NCI-H82 (cell line): ENCODE measurements around the gene TM2D3.

Experiments
- DNase-seq: peaks from one replicate; lab custom pipeline; 2025; lab: John Stamatoyannopoulos, UW

The TM2D3 gene

DNA sequence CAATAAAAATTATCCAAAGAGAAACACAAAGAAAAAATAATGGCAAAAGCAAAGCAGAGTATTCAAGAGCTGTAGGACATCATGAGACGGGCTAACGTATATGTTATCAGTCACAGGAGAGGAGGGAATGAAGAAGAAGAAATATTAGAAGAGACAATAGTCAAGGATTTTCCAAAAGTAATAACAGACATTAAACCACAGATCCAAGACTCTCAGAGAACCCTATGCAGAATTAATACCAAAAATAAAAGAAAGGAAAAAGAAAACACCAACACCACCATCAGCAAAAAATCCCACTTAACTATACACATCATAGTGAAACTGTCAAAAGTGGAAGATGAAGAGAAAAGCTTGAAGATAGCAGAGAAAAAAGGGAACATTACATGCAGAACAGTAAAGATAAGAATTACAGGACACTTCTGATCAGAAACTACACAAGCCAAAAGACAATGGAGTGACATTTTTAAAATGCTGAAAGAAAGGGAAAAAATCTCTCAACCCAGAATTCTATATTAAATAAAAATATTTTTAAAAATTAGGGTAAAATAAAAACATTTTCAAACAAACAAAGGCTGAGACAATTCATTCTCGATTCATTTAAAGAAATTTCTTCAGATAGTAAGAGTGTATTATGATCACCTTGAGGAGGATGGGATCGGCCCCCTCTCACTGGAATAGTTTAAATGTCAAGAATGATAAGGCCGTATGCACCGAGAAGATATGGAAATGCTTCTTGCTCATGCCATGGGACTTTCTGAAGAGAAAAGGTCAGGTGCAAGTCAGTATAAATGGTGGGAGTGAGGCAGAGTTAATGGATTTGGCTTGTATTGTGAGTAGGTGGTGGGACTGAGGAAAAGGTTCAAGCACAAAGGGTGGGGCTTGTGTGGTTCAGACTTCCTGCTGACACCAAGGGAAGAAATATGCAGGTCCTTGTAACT is 28.5 kb downstream of the TM2D3 start:
- DNase-seq = no peak

- no peak for DNase-seq
These were observed 30.2 kb downstream of the TM2D3 start for GRCh38 chr15:101621961-101622360.

- DNase-seq = no peak
These were observed 31.5 kb downstream of the TM2D3 start for GRCh38 chr15:101620671-101621070.

DNA sequence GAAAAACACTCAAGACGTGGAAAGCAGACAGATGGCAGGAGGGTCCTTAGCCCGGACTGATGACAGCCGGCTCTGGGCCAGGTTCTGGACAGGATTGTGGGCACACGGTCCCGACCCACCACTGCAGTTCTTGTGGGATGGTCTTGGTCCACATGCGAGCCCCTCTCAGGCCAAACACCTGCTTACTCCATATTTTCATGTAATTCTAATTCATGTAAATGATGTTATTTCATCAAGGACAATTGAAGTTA is 32.6 kb downstream of the TM2D3 start:
- no peak for DNase-seq

DNA sequence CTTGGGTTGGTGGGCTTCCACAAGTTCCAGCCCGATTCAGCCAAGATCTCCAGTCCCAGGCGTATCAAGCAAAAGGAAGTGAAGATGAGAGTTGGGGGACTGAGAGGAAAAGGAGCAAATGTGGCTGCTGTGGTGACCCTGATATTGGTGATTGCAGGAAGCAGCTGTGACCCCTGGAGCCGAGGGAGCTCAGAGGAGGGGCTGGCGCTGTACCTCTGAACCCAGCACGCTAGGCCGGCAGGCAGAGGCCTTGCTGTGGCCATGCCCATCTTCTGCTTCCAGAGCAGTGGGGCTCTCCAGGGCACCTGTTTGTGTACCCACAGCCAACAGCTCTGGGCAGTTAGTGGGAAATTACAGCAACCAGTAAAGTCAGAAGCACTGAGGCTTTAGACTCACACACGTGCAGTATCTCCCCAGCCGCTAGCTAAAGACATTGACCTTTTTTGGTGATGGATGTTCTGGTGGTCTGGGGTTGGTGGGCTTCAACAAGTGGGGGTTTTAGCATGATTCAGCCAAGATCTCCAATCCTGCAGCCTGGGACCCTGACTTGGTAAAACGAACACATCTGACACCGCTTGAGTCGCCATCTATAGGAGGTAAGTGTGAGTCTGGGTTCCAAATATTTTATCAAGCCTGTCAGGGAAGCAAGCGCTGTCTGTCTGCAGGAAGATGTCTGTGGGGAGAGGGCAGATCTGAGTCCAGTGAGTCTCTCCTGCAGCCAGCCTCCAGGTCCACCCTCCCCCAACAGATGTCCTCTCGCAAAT is 33.1 kb downstream of the TM2D3 start:
- no peak for DNase-seq

DNA sequence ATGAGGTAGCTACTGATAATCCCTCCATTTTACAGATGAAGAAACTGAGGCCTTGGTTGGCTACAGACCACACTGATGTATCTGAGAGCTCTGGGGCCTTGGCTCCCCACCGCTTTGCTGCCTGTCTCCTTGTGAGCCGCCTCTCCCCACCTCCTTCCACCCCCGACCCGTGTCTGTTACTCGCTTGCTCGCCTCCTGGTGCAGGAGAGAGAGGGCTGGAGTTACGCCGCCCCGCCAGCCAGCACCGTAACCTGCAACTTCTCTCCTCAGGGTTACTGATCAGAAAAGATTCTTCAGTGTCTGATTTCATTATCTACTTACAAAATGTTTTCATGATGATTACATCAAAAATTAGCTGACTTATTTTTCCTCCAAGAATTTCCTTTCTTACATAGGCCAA is 34.1 kb downstream of the TM2D3 start:
- no peak for DNase-seq

DNA sequence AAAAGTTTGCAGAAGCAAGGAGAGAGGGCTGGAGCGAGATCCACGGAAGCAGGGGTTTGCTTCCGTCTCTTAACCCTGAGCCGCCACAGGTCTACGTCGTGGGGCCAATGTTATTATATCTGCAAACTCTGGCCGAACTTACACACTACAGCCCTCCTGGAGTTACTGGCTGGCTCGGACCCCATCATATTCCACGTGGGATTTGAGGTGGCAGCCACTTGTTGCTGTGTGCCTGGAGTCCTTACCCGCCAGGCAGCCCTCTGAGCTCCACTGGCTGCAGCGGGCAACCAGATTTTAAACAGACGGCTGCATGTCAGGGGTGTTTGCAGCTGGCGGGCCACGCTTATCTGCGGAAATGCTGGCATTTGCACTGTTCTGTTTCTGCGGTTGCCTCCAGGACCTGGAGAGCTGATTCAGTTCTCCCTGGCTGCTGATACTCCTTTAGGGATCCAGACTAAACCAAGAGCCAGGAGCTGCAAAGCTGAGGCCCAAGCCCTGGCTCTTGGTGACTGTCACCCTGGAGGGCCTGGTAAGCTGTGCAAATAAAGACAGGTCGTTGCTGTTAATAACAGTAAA is 34.7 kb downstream of the TM2D3 start:
- no peak for DNase-seq

DNA sequence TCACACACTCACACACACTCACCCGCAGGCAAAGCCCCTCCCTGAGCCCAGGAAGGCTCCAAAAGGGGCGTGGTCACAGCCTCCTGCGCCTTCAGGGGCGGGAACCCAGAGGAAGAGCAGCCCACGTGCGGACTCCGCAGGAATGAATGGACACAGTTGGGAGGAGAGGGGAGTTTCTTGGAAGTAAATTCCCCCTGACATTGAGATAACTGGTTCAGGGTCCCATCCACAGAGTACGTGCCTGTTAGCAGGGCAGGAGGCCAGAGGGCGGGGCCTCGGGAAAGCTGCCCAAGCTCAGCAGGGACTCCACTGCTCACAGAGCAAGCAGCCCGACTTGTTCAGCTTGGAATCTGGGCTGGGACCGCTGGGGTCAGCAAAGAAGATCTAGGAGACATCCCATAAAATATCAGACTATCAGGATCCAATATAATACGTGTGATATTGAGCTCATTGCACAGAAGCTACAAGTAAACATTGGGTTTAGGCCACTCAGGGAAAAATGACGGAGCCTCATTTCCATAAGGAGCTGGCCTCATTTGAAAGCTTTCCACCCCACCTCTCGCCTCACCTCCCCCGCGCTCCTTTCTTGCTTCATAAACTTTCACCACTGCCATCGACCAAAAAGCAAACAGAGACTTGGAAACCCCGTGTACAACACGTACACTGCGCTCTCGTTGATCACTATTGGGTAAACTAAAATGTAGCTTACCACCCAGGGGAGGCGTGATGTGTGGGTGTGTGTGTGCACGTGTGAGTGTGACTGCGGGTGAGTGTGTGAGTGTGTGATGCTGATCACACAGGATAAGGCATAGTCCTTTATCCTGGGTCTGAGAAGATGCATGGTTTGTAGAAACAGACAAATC is 36.0 kb downstream of the TM2D3 start:
- DNase-seq = peak; percentile 32

- no peak for DNase-seq
These were observed 36.7 kb downstream of the TM2D3 start for GRCh38 chr15:101615414-101615985.

GRCh38 chr15:101614761-101615160 is 37.4 kb downstream of the TM2D3 start:
- no peak for DNase-seq

DNA sequence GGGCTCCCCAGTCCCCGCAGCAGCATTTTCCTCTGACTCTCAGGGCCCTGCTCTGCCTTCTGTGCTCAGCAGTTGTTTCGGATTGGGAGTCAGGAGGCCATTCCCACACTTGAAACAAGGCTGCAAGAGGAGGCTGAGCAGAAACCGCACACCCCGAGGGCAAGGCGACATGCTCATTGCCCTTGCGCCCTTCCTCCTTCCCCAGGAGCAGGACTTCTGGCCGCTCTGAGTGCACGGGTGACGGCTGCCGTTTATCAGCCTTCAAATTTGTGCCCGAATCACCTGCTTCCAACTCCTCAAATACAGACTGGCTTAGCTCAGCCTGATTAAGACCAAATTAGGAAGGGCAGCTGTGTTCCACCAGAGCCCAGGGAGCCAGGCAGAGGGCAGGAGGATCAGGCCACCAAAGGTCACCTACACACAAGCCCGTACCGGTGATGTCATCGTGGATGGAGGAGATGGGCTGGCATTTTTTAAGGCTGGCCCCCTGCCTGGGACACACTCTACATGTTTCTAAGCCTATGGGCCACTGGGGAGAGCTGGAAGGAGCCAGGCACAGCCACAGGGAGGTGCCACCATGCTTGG is 38.1 kb downstream of the TM2D3 start:
- peak; percentile 13 for DNase-seq

DNA sequence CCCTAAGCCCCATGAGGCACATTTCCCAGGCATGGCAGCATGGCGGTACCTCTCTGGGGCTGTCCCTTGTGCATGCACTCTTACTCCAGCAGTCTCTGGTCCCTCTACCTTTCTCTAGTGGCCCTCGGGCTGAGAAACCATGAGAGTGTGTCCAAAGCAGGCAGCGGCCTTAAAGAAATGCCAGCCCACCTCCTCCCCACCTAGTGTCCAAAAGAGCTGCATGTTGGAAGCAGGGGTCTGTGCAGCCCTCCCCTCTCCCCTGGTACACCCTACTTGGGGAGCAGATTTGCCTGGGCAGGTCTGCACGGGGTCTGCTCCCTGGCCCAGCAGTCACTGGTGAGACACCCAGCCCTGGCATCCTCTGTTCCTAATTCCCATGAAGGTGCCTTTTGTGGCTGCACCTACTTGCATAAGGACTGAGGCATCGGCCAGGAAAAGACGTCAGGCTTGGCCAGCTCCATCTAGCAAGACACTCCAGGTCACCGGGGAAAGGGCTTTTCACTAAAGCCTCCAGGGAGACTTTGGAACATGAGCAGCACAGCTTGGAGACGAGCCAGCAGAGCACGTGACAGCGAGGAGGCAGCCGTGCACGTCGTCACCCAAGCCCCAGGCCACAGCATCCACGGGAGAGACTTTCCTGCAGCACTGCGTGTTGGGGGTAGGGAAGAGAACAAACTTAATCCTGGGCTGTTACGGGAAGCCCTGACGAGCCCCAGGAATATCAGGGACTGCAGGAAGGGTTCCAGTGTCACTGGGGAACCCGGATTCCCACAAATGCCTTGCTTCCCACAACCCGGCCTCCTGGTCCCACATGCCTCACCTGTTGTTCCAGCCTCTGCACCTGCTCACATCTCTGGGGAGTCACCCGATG is 38.8 kb downstream of the TM2D3 start:
- DNase-seq = peak; percentile 86

DNA sequence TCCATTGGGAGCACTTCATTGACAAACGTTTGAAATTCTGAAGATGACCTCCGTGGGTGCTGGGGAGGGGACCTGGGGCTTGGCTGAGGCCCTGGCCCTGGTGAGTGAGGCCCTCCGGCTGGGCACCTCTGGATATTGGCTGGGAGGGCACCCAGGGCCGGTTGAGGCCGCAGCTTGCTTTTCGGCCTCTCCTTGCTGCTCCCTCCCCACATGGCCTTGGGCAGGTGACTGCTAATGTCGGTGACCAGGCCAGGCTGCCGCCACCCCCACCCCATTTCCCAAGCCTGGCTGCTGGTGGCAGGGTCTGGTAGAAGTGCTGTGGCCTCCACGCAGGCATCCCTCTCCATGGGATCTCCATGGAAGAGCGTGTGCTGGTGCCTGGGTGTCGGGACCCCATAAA is 39.5 kb downstream of the TM2D3 start:
- DNase-seq = no peak

DNA sequence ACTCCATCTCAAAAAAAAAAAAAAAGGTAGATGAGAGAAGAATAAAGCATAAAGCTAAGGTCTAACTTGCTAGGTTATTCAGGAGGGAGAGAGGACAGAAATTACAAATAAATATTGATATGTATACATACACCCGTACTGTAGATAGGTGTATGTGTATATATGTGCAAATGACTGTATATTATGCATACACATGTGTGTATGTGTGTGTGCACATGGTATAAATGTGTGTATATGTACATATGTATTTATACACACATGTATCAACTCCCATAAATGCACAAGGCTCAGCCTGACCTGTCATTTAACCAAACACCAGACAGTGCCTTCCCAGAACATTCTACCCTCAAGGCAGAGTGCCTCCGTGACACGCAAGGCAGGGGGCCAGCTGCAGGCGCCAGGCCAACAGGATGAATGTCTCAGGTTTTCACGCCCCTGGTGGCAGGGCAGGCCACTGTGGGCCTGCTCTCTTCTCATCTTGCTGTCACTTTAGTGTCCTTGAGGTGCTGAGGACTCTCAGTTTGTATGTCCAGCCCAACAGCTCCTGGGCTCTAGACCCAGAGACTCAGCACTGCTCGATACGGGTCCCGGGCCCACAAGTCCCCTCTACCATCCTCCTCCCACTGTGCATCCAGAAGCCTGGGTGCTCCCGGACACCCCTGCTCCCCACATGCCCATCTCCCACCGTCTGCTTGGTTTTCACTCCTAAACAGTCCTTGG is 40.4 kb downstream of the TM2D3 start:
- DNase-seq = no peak

DNA sequence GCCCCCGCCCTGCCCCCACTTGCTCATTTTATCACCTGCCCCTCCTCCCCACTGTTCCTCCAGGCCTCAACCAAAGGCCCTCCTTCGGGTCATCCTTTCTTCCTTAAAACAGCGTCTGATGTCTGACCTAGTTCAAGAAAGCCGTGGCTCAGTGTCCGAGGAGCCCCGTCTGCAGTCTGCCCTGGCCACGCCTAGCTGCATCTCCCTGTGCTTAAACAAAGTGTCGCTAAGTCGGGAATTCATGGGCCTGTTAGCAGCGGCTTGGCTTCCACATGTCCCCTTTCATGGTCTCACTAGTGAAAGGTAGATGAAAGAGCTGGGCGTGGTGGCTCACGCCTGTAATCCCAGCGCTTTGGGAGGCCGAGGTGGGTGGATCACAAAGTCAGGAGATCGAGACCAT is 41.2 kb downstream of the TM2D3 start:
- DNase-seq = no peak

GRCh38 chr15:101610611-101611000 is 41.6 kb downstream of the TM2D3 start:
- no peak for DNase-seq

DNA sequence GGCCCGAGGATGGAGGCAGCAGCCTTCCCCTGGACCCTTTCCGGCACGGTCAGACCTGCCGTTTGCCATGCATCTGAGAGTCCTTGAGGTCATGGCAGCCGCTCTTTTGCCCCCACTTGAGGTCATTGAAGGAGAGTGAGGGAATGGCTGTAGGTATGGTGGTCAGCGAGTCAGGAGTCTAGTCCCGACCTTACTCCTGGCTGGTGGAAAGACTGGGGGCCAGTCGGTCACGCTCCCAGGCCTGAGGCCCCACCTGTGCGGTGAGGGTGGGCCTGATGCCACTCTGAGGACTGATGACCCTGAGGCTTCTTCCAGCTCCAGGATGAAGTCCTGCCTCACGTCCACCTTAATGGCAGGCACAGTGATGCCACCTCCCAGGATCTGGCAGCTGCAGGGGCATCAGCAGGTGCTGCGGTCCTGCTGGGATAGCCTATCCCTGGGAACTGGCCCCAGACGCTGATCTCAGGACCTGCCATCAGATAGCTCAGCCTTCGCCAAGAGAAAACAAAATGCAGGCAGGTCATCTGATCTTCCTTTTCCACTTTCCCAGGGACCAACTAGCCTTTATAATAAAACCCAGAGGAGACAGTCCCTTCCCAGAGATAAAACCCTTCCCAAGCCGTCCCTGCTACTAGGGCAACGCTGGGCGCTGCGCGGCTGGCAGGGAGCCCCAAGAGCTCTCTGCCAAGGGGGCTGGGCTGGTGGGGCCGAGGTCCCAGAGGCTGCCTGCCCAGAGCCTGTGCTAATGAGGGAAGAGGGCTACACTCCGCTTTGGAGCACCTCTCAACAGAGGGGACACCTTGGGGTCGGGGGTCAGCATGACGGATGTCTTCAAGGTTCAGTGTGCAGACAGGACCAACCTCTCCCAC is 42.2 kb downstream of the TM2D3 start:
- DNase-seq = no peak

DNA sequence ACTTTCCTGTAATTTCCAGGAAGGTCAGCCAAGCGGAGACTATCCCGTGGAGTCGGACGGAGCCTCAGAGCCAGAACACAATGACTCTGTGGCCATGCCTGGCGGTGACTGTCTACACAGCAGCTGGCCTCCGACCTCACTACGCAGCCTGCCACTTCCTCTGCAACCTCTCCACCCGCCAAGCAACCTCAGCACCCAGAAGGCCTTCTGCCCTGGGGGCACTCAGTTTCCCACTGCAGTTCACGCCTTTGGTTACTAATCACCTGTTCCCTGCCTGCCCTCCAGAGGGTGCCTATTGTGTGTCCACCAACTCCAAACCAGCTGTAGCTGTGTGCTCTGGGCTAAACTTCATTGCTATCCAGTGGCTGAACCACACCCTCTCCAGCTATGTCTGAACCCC is 44.0 kb downstream of the TM2D3 start:
- no peak for DNase-seq

DNA sequence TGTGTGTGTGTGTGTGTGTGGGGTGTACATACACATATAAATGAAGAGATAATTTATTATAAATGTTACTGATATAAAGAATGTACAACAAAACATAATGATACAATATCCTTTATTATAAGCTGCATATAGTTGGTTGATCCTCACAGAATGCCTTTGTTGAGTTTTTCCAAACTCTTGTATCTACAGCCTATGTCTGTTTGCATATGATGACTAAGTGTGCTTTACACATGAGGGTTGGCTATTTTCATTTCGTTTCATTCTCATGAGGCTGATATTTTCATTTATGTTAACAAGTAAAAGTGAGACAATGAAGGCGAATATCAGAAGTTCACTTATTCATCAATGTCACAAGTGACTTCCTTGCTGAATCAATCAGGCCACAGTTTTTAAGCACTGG is 45.1 kb downstream of the TM2D3 start:
- no peak for DNase-seq
